Activated CD4-positive, alpha-beta memory T cell treated with anti-CD3 and anti-CD28 coated beads for 36 hours (primary cell): Measurements from ENCODE around the gene KRT38. TPM values are rescaled to one million over a fixed set of nuclear protein-coding genes. Genes with fewer than 3 reads are reported as not detected.

ENCODE experiments used
- CTCF ChIA-PET: fragments of 350-600 bp; sonication (Branson Sonifier 250); formaldehyde crosslinking; loops from one replicate; lab custom pipeline; 2021; ENCODE audit warnings: antibody characterized with exemption, inconsistent platforms; lab: Charles Lee
- POLR2A ChIA-PET: fragments of 350-600 bp; sonication (Branson Sonifier 250); formaldehyde crosslinking; loops from one replicate; lab custom pipeline; 2021; ENCODE audit warnings: antibody characterized with exemption; lab: Charles Lee
- DNase-seq: peaks from one replicate; pipeline ENCODE4 v3.0.0-alpha.2; 2020
- H3K27ac Mint-ChIP-seq: one replicate; pipeline ENCODE4 v1.8.0; 2021; ENCODE audit warnings: mixed read lengths
- H3K27me3 Mint-ChIP-seq: one replicate; pipeline ENCODE4 v1.8.0; 2021; ENCODE audit warnings: mixed read lengths
- H3K36me3 Mint-ChIP-seq: one replicate; pipeline ENCODE4 v1.8.0; 2021; ENCODE audit warnings: mixed read lengths
- H3K4me1 Mint-ChIP-seq: one replicate; pipeline ENCODE4 v1.8.0; 2021; ENCODE audit warnings: low read depth, mixed read lengths
- H3K4me3 Mint-ChIP-seq: one replicate; pipeline ENCODE4 v1.8.0; 2021; ENCODE audit warnings: mild to moderate bottlenecking, mixed read lengths
- H3K9me3 Mint-ChIP-seq: one replicate; pipeline ENCODE4 v1.8.0; 2021; ENCODE audit warnings: mixed read lengths
- intact Hi-C: fragments of 100-400 bp; cut with micrococcal nuclease; formaldehyde crosslinking; loops from one replicate; pipeline ENCODE4 v1.15.1; 2023
- total RNA-seq, 2 experiments: library from RNA; stranded (reverse); gene quantifications; one replicate each; pipeline ENCODE4 v1.2.3, GENCODE V29; 2021

Gene KRT38
- total RNA-seq, 2 experiments from 2014 or later = not detected

DNA sequence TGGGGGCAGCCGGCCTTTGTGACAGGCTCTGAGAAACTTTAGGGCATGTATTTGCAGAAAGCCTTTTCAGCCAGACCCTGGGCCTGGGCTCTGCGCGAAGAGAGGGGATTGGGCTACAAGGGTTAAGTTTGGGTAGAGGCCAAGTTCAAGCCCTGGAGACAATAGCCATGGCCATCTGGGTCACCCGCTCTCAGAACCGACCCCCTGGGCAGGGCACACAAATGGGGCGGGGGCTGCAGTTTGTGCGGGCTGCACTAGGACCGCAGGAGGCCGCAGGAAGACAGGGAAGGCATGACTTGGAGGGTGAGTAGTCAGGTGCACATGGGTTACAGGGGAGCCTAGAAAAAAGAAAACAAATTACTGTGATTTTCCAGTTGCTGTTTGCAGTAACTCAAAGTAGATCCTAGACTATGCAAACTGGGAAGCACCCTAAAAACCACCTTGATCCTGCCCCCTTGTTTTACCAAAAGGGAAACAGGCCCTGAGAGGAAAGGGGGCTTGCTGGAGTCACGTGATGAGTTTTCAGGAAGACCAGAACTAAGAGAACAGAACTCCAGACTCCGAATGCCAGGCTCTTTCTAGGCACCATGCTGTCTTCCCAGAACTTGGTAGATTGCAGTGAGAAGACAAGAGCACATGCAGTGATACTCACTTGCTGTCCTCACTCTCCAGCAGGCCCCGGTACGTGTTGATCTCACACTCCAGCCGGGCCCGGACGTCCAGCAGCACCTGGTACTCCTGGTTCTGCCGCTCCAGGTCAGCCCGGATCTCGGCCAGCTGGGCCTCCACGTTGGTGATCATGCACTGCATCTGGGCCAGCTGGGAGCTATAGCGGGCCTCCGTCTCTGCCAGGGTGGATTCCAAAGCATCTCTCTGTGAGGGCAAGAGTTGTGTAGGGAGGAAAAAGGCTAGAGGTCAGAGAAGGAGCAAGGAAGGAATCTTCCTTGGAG is 36.4 kb upstream of the KRT38 start:
- no peak for DNase-seq
- H3K27me3 Mint-ChIP-seq = no peaks in the 10 kb centered on the region
- ChIA-PET POLR2A (interaction anchor here (0.8 kb wide), 1 partner anchor 21 kb away, joined by 3 read pairs; no protein-coding TSS in a partner anchor), CTCF (interaction anchor here (0.6 kb wide), 1 partner anchor 18 kb away, joined by 3 read pairs; no protein-coding TSS in a partner anchor)
- H3K27ac Mint-ChIP-seq = no peak overlapping the region
- H3K9me3 Mint-ChIP-seq = peaks cover 2% of the 10 kb centered on the region
- no peaks in the 10 kb centered on the region for H3K4me1 Mint-ChIP-seq
- H3K4me3 Mint-ChIP-seq = no peak overlapping the region
- intact Hi-C loops = no loop called here
- no peaks in the 10 kb centered on the region for H3K36me3 Mint-ChIP-seq

DNA sequence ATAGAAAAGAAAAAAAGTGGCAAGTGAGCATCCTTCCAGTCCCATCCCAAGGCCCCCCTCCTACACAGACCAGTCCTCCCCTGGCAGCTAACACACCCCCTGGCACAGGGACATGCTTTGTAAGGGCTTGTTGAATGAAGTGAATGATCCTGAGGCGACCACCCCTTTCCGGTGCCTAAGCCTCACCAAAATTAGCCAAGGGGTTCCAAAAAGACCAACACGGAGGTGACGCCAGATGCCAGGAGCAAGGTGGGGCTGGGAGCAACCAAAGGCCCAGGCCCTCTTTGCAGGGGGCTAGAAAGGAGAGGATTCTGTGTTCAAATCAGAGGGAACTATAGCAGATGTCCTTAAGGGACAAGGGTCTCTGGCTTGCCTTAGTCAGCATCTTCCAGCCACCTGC is 34.6 kb upstream of the KRT38 start:
- Mint-ChIP-seq H3K27me3 (no peaks in the 10 kb centered on the region), H3K36me3 (no peaks in the 10 kb centered on the region), H3K27ac (no peak overlapping the region), H3K9me3 (peaks cover 6% of the 10 kb centered on the region), H3K4me3 (no peak overlapping the region), H3K4me1 (no peaks in the 10 kb centered on the region)
- no peak for DNase-seq
- ChIA-PET POLR2A (no interaction called here), CTCF (interaction anchor here (0.7 to 1.0 kb wide), 2 partner anchors 153 to 174 kb away, joined by 3 read pairs; no protein-coding TSS in a partner anchor)
- intact Hi-C loops = no loop called here

DNA sequence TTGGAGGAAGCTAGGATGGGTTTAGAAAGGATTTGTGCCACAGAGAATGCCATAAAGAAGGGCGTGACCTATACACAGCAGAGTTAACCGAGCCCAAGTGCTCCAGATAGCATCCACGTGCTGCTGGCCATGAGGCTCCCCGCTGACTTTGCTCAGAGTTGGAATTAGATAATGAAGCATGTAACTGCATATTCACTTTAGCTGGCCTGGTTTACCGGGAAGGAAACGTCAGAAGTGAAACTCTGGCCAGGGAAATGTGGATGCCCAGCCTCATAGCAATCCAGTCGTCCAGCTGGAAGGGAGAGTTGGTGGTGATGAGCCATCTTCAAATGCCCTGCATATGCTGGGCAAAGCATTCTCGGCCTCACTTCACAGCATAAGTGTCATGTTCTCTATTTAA is 34.1 kb upstream of the KRT38 start:
- intact Hi-C loops = no loop called here
- H3K4me1 Mint-ChIP-seq = no peaks in the 10 kb centered on the region
- no peaks in the 10 kb centered on the region for H3K27me3 Mint-ChIP-seq
- ChIA-PET POLR2A (no interaction called here), CTCF (interaction anchor here (0.7 to 1.0 kb wide), 2 partner anchors 152 to 174 kb away, joined by 3 read pairs; no protein-coding TSS in a partner anchor)
- no peak for DNase-seq
- peaks cover 6% of the 10 kb centered on the region for H3K9me3 Mint-ChIP-seq
- no peak overlapping the region for H3K27ac Mint-ChIP-seq
- H3K36me3 Mint-ChIP-seq = no peaks in the 10 kb centered on the region
- H3K4me3 Mint-ChIP-seq = no peak overlapping the region

DNA sequence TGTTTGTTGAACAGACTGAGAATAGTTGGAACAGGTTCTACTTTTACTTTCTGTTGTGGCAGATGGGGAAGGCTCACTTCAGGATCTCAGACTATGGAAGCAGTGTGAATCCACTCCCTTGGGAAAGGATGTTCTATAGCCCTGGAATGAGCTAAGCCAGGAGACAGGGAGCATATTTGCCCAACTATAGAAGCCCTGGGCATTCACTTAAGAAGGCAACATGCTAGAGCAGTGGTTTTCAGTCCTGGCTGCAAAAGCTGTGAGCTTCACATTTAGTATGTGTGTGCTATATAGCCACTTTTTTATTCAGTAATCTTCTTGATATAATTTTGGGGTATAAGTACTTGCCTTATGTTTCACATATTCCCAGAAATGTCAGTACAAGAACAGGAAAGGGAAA is 27.6 kb upstream of the KRT38 start:
- ChIA-PET CTCF (no interaction called here), POLR2A (no interaction called here)
- Mint-ChIP-seq H3K36me3 (no peaks in the 10 kb centered on the region), H3K4me3 (no peak overlapping the region), H3K4me1 (no peaks in the 10 kb centered on the region), H3K27me3 (no peaks in the 10 kb centered on the region), H3K27ac (no peak overlapping the region), H3K9me3 (peaks cover 10% of the 10 kb centered on the region)
- intact Hi-C loops = no loop called here
- DNase-seq = no peak

DNA sequence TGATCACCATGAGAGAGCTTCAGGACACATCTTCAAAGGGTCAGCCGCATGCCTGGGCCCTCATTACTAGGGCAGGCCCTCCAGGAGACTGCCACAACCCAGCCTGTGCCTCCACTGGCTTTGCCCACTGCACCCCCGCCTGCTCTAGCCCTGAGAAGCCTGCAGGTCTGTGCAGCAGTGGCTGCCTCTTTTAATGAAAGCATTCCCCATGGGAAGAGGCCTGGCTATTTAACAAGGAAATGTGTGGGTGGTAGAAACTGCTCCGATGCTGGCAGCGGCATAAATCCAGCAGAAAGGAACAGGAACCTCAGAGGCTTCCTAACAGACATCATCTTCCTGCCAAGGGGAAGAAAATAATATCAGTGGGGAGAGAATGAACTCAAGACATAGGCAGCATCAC is 26.8 kb upstream of the KRT38 start:
- H3K9me3 Mint-ChIP-seq = peaks cover 10% of the 10 kb centered on the region
- no peak for DNase-seq
- H3K27me3 Mint-ChIP-seq = no peaks in the 10 kb centered on the region
- H3K27ac Mint-ChIP-seq = no peak overlapping the region
- H3K4me3 Mint-ChIP-seq = no peak overlapping the region
- H3K36me3 Mint-ChIP-seq = no peaks in the 10 kb centered on the region
- H3K4me1 Mint-ChIP-seq = no peaks in the 10 kb centered on the region
- CTCF ChIA-PET = no interaction called here
- intact Hi-C loops = no loop called here
- POLR2A ChIA-PET = no interaction called here

DNA sequence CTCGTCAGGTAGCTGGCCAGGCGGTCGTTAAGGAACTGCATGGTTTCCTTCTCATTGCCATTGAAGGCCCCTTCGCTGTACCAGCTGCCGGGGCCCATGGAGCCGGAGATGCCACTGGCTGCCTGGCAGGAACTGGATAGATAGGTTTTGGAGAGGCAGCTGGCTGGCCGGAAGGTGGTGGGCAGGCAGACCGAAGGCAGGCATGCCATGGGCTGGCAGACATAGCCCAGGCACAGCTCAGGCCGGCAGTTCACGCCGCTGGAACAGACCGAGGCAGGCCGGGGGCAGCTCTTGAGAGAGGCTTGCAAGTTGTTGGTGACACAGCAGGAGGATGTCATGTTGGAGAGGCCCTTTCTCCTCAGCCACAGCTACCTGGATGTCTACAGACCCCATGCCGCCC is 26.2 kb upstream of the KRT38 start, which contains the start of gene KRT32:
TSS of gene KRT32 (minus strand) at position 399 of the 400 bp plus-strand sequence. CDS start at position 338, 61 bp downstream.
- intact Hi-C loops = no loop called here
- Mint-ChIP-seq H3K36me3 (no peaks in the 10 kb centered on the region), H3K9me3 (peaks cover 10% of the 10 kb centered on the region), H3K27me3 (no peaks in the 10 kb centered on the region), H3K4me3 (no peak within 1 kb of the TSS), H3K4me1 (no peaks in the 10 kb centered on the region), H3K27ac (no peak within 1 kb of the TSS)
- DNase-seq = no peak
- POLR2A ChIA-PET = no interaction called here
- CTCF ChIA-PET = no interaction called here

DNA sequence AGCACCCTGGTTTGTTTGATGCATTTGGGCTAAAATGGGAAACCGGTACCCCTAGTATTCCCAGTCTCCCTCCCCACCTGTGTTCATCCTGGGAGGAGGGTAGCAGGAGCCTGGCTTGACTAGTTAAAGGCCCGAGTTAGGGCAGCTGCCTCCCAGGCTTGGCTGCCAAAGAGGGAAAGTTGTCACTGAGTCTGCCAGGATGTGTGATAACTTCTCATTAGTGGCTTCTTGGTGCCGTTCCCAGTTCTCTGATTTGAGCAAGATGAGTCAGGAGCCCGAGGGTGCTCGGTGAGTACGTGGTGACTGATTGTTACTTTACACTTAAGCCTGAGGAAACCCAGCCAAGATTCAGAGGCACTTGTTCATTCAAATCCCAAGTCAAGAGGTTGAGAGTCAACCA is 23.9 kb upstream of the KRT38 start:
- CTCF ChIA-PET = no interaction called here
- intact Hi-C loops = no loop called here
- no peak overlapping the region for H3K4me3 Mint-ChIP-seq
- no peaks in the 10 kb centered on the region for H3K27me3 Mint-ChIP-seq
- H3K4me1 Mint-ChIP-seq = no peaks in the 10 kb centered on the region
- H3K9me3 Mint-ChIP-seq = peaks cover 6% of the 10 kb centered on the region
- no peaks in the 10 kb centered on the region for H3K36me3 Mint-ChIP-seq
- DNase-seq = no peak
- POLR2A ChIA-PET = no interaction called here
- H3K27ac Mint-ChIP-seq = no peak overlapping the region

DNA sequence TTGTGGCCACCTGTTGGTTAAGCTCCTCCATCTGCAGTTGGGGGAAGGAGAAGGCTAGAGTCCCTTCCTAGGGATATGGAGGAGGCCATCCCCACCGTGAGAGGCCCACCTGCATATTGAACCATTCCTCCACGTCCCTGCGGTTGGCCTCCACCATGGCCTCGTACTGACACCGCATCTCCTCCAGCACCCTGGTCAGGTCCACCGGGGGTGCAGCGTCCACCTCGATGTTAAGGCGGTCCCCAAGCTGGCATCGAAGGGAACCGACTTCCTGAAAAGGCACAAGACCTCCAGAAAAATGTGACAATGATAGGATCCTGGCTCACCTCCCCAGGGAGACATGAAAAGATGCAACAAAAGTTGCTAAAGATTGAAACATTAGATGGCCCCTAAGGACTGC is 23.4 kb upstream of the KRT38 start:
- ChIA-PET CTCF (no interaction called here), POLR2A (no interaction called here)
- H3K27me3 Mint-ChIP-seq = no peaks in the 10 kb centered on the region
- intact Hi-C loops = no loop called here
- no peak for DNase-seq
- peaks cover 6% of the 10 kb centered on the region for H3K9me3 Mint-ChIP-seq
- H3K36me3 Mint-ChIP-seq = no peaks in the 10 kb centered on the region
- H3K4me3 Mint-ChIP-seq = no peak overlapping the region
- no peak overlapping the region for H3K27ac Mint-ChIP-seq
- H3K4me1 Mint-ChIP-seq = no peaks in the 10 kb centered on the region

DNA sequence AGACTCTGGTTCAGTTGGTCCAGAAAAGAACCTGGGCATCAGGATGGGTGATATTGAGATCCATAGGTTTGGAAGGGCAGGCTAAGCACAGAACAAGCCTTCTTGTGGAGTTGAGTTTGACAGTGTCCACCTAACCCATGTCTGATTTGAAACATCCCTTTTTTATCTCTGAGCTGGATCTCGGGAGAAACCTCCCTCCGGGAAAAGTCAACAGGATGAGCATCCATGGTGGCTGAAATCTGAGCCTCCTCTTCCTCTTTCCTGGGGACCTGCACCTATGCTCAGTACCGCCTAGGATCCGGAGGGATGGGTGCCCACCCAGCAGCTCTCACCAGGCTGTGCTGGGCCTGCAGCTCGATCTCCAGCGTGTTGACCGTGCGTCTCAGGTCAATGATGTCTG is 23.0 kb upstream of the KRT38 start:
- CTCF ChIA-PET = no interaction called here
- H3K9me3 Mint-ChIP-seq = peaks cover 6% of the 10 kb centered on the region
- intact Hi-C loops = no loop called here
- no peak overlapping the region for H3K27ac Mint-ChIP-seq
- no peak for DNase-seq
- no peaks in the 10 kb centered on the region for H3K27me3 Mint-ChIP-seq
- H3K4me1 Mint-ChIP-seq = no peaks in the 10 kb centered on the region
- H3K4me3 Mint-ChIP-seq = no peak overlapping the region
- POLR2A ChIA-PET = no interaction called here
- H3K36me3 Mint-ChIP-seq = no peaks in the 10 kb centered on the region

DNA sequence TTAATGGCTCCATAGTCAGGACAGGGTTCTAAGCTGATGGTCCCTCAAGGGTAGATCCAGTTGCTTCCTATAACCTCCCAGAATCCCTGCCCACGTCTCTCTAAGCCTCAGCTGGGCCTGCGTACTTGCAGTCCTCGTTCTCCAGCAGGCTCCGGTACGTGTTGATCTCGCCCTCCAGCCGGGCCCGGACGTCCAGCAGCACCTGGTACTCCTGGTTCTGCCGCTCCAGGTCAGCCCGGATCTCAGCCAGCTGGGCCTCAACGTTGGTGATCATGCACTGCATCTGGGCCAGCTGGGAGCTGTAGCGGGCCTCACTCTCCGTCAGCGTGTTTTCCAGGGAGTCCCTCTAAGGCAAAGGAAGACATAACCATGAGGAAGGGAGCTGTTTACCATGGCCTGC is 21.9 kb upstream of the KRT38 start:
- intact Hi-C loops = no loop called here
- H3K36me3 Mint-ChIP-seq = no peaks in the 10 kb centered on the region
- H3K4me3 Mint-ChIP-seq = no peak overlapping the region
- H3K27ac Mint-ChIP-seq = no peak overlapping the region
- no peaks in the 10 kb centered on the region for H3K9me3 Mint-ChIP-seq
- H3K27me3 Mint-ChIP-seq = no peaks in the 10 kb centered on the region
- ChIA-PET POLR2A (no interaction called here), CTCF (no interaction called here)
- no peak for DNase-seq
- H3K4me1 Mint-ChIP-seq = no peaks in the 10 kb centered on the region

DNA sequence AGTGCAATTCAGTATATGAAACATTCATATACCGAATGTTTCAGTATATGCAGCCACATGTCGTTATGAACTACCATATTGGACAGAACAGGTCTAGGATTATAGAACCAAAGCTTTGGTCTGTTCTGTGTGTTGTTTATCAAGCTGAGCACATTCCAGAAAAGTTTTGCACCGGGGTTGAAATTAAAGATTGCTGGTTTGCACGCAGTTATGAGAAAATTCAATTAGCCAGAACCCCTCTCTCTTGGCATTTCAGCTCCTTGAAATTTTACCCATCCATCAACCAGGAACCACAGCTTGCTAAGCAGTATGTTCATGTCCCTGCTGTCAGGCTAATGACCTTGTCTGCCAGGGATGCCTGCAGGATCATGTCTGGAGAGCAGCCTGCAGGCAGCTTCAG is 16.9 kb upstream of the KRT38 start:
- intact Hi-C loops = no loop called here
- Mint-ChIP-seq H3K9me3 (no peaks in the 10 kb centered on the region), H3K27me3 (no peaks in the 10 kb centered on the region), H3K27ac (no peak overlapping the region), H3K4me3 (no peak overlapping the region), H3K36me3 (no peaks in the 10 kb centered on the region), H3K4me1 (no peaks in the 10 kb centered on the region)
- DNase-seq = no peak
- ChIA-PET POLR2A (no interaction called here), CTCF (interaction anchor here (3.8 kb wide), 1 partner anchor 91 kb away, joined by 13 read pairs; no protein-coding TSS in a partner anchor)

DNA sequence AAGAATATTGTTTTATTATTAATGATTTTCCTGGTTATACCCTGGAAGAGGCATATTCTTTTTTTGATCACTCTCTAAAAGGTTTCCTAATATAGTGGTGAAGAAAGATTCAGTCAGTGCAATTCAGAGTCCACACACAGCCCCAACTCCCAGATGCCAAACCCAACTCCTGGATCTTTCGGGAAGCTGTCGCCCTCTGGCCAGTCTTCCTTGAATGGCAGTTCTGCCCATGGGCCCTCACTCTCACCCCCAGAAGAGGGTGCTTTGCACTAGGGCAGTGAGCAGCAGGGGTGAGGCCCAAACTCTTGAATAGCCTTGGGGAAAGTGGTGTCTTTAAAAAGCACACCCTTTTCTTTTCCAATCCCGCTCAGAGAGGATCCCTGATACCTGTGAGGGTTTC is 15.4 kb upstream of the KRT38 start:
- Mint-ChIP-seq H3K4me1 (no peaks in the 10 kb centered on the region), H3K4me3 (no peak overlapping the region), H3K9me3 (no peaks in the 10 kb centered on the region), H3K36me3 (no peaks in the 10 kb centered on the region), H3K27ac (no peak overlapping the region), H3K27me3 (no peaks in the 10 kb centered on the region)
- intact Hi-C loops = no loop called here
- POLR2A ChIA-PET = no interaction called here
- CTCF ChIA-PET = interaction anchor here (3.8 kb wide), 1 partner anchor 93 kb away, joined by 13 read pairs; no protein-coding TSS in a partner anchor
- DNase-seq = no peak
